Liver (tissue), 9 donors: ENCODE data around the gene CMTM2. TPM values are rescaled to one million over a fixed set of nuclear protein-coding genes. Genes with fewer than 3 reads are reported as not detected.

ENCODE experiments used
- DNase-seq: peaks from one replicate; pipeline ENCODE4 v3.0.0-alpha.2; 2017; ENCODE audit warnings: low spot score
- H3K27ac ChIP-seq, 2 donors: one replicate each; pipeline ENCODE4 v1.7.0; 2013; ENCODE audit warnings: inconsistent platforms in 2 of 2, low read length in 2 of 2, control low read depth in 1 of 2, low read depth in 1 of 2, mild to moderate bottlenecking in 1 of 2
- H3K27me3 ChIP-seq, 4 donors: one replicate each; pipeline versions ENCODE4 v1.6.1 to v1.7.0; 2013; ENCODE audit warnings: low read length in 3 of 4, inconsistent platforms in 1 of 4, mild to moderate bottlenecking in 1 of 4, moderate library complexity in 1 of 4; ENCODE audit not compliant: control insufficient read depth in 4 of 4, insufficient read depth in 4 of 4
- H3K36me3 ChIP-seq, 4 donors: one replicate each; pipeline versions ENCODE4 v1.6.1 to v1.7.0; 2013; ENCODE audit warnings: low read length in 3 of 4, mild to moderate bottlenecking in 3 of 4, low read depth in 1 of 4, moderate library complexity in 1 of 4; ENCODE audit not compliant: control insufficient read depth in 4 of 4, insufficient read depth in 3 of 4
- H3K4me1 ChIP-seq, 4 donors: one replicate each; pipeline versions ENCODE4 v1.6.1 to v1.7.0; 2013; ENCODE audit warnings: low read length in 3 of 4, mild to moderate bottlenecking in 3 of 4, moderate library complexity in 1 of 4; ENCODE audit not compliant: control insufficient read depth in 4 of 4, insufficient read depth in 4 of 4
- H3K4me3 ChIP-seq, 3 donors: one replicate each; pipeline versions ENCODE4 v1.6.1 to v1.7.0; 2013; ENCODE audit warnings: low read length in 3 of 3, control low read depth in 1 of 3, low read depth in 1 of 3, mild to moderate bottlenecking in 1 of 3
- H3K9ac ChIP-seq, 2 donors: one replicate each; pipeline ENCODE4 v1.7.0; 2013; ENCODE audit warnings: low read length in 2 of 2, mild to moderate bottlenecking in 2 of 2, moderate library complexity in 2 of 2, control low read depth in 1 of 2, low read depth in 1 of 2
- H3K9me3 ChIP-seq, 4 donors: one replicate each; pipeline versions ENCODE4 v1.6.1 to v1.7.0; 2013; ENCODE audit warnings: low read length in 3 of 4; ENCODE audit not compliant: control insufficient read depth in 4 of 4
- EGR1 ChIP-seq, 2 donors: IDR thresholded peaks; 2 replicates each; pipeline ENCODE4 v1.6.1; 2016 to 2018; ENCODE audit warnings: antibody characterized with exemption in 2 of 2, low read depth in 2 of 2
- FOXA1 ChIP-seq: IDR thresholded peaks from 2 replicates; pipeline ENCODE4 v1.6.1; 2016; ENCODE audit warnings: antibody characterized with exemption
- GABPA ChIP-seq, 2 donors: IDR thresholded peaks in 1 of 2; conservative IDR thresholded peaks in 1 of 2; 2 replicates each; pipeline ENCODE4 v1.6.1; 2016; ENCODE audit warnings: antibody characterized with exemption in 2 of 2, mild to moderate bottlenecking in 1 of 2, moderate library complexity in 1 of 2
- HNF4A ChIP-seq, 2 donors: conservative IDR thresholded peaks; 2 replicates each; pipeline ENCODE4 v1.6.1; 2016; ENCODE audit warnings: antibody characterized with exemption in 2 of 2, mild to moderate bottlenecking in 2 of 2
- JUND ChIP-seq, 2 donors: IDR thresholded peaks; 2 replicates each; pipeline ENCODE4 v1.6.1; 2016; ENCODE audit warnings: antibody characterized with exemption in 2 of 2
- NR2F2 ChIP-seq: IDR thresholded peaks from 2 replicates; pipeline ENCODE4 v1.6.1; 2016; ENCODE audit warnings: antibody characterized with exemption
- SP1 ChIP-seq: IDR thresholded peaks from 2 replicates; pipeline ENCODE4 v1.6.1; 2018; ENCODE audit warnings: antibody characterized with exemption, mild to moderate bottlenecking
- TAF1 ChIP-seq: conservative IDR thresholded peaks from 2 replicates; pipeline ENCODE4 v1.6.1; 2016; ENCODE audit warnings: antibody characterized with exemption, mild to moderate bottlenecking
- YY1 ChIP-seq: IDR thresholded peaks from 2 replicates; pipeline ENCODE4 v1.6.1; 2016; ENCODE audit warnings: antibody characterized with exemption, mild to moderate bottlenecking
- WGBS: extraction: QIAGEN DNeasy Blood & Tissue Kit; methylation state at CpG from one replicate; pipeline ENCODE4 v1.1.7; 2013; 5-methylcytosine and 5-hydroxymethylcytosine counted together
- polyA plus RNA-seq, 2 donors: library from polyadenylated mRNA; stranded (reverse) in 1 of 2; unstranded in 1 of 2; fragments of 200-250 nt in 1 of 2; fragments of >200 nt in 1 of 2; fragmentation: Nextera tagmentation in 1 of 2; extraction: Ambion mirVana in 1 of 2; gene quantifications; one replicate each; pipeline versions ENCODE4 v1.2.1 to v1.2.3, GENCODE V29; 2013 to 2015
- total RNA-seq, 2 donors: library from RNA; depleted of rRNA; stranded (reverse); fragments of >200 nt; gene quantifications; one replicate each; pipeline ENCODE4 v1.2.3, GENCODE V29; 2014
- TF ChIP-seq, protein P1 (sequence below): IDR thresholded peaks from 2 replicates; pipeline ENCODE4 v1.6.1; 2016; ENCODE audit warnings: antibody characterized with exemption, mild to moderate bottlenecking
- TF ChIP-seq, protein P2 (sequence below): fragments of 150-350 bp; IDR thresholded peaks from 2 replicates; pipeline ENCODE4 v1.5.1; 2017; ENCODE audit warnings: improper control_type of control experiment, low read depth, low read length; ENCODE audit not compliant: missing input control
- donor health status: healthy.
- donor health status: healthy.
- donor health status: healthy.
- donor health status: healthy.
- donor health status: healthy.

Gene CMTM2
- total and polyA plus RNA-seq, 4 donors, result 0.50 to 1.1 (median 0.62) TPM

DNA sequence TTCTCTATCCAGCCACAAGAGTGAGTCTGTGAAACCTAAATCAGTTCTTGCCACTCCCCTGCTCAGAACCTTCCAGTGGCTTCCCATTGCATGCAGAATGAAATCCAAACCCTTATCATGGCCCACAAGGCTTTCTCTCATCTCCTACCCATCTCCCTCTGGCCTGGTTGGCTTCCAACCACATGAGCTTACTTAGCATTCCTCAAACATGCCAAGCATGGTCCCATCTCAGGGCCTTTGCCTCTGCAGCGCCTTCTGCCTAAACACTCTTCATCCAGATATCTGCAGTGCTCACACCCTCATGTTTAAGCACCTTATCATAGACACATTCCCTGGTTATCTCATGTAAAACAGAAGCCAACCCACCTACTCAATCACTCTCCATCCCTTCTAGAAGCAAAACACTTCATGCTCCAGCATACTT, 44.9 kb upstream of the CMTM2 start:
- Histone ChIP-seq H3K27ac (no peak overlapping the region), H3K36me3 (peaks cover 9 to 35% (median 20%) of the 10 kb centered on the region in 4 donors), H3K27me3 (no peaks in the 10 kb centered on the region), H3K4me3 (no peak overlapping the region), H3K9ac (no peak overlapping the region), H3K9me3 (no peaks in the 10 kb centered on the region), H3K4me1 (no peaks in the 10 kb centered on the region)
- 98% methylated on average over 1 of the region's 1 CpG for WGBS
- DNase-seq, result no peak
- no peak for TF ChIP-seq SP1
- TF ChIP-seq NR2F2, result no peak
- TF ChIP-seq JUND (IDR thresholded peaks at IDR 0.05), result no peak
- TF ChIP-seq, protein P1, sequence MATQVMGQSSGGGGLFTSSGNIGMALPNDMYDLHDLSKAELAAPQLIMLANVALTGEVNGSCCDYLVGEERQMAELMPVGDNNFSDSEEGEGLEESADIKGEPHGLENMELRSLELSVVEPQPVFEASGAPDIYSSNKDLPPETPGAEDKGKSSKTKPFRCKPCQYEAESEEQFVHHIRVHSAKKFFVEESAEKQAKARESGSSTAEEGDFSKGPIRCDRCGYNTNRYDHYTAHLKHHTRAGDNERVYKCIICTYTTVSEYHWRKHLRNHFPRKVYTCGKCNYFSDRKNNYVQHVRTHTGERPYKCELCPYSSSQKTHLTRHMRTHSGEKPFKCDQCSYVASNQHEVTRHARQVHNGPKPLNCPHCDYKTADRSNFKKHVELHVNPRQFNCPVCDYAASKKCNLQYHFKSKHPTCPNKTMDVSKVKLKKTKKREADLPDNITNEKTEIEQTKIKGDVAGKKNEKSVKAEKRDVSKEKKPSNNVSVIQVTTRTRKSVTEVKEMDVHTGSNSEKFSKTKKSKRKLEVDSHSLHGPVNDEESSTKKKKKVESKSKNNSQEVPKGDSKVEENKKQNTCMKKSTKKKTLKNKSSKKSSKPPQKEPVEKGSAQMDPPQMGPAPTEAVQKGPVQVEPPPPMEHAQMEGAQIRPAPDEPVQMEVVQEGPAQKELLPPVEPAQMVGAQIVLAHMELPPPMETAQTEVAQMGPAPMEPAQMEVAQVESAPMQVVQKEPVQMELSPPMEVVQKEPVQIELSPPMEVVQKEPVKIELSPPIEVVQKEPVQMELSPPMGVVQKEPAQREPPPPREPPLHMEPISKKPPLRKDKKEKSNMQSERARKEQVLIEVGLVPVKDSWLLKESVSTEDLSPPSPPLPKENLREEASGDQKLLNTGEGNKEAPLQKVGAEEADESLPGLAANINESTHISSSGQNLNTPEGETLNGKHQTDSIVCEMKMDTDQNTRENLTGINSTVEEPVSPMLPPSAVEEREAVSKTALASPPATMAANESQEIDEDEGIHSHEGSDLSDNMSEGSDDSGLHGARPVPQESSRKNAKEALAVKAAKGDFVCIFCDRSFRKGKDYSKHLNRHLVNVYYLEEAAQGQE, result no peak
- TF ChIP-seq, protein P2, sequence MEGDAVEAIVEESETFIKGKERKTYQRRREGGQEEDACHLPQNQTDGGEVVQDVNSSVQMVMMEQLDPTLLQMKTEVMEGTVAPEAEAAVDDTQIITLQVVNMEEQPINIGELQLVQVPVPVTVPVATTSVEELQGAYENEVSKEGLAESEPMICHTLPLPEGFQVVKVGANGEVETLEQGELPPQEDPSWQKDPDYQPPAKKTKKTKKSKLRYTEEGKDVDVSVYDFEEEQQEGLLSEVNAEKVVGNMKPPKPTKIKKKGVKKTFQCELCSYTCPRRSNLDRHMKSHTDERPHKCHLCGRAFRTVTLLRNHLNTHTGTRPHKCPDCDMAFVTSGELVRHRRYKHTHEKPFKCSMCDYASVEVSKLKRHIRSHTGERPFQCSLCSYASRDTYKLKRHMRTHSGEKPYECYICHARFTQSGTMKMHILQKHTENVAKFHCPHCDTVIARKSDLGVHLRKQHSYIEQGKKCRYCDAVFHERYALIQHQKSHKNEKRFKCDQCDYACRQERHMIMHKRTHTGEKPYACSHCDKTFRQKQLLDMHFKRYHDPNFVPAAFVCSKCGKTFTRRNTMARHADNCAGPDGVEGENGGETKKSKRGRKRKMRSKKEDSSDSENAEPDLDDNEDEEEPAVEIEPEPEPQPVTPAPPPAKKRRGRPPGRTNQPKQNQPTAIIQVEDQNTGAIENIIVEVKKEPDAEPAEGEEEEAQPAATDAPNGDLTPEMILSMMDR, result no peak
- no peak for TF ChIP-seq FOXA1
- no peak for TF ChIP-seq GABPA (IDR thresholded peaks at IDR 0.05 in 1 of 2, conservative IDR thresholded peaks at IDR 0.05 in 1 of 2)

DNA sequence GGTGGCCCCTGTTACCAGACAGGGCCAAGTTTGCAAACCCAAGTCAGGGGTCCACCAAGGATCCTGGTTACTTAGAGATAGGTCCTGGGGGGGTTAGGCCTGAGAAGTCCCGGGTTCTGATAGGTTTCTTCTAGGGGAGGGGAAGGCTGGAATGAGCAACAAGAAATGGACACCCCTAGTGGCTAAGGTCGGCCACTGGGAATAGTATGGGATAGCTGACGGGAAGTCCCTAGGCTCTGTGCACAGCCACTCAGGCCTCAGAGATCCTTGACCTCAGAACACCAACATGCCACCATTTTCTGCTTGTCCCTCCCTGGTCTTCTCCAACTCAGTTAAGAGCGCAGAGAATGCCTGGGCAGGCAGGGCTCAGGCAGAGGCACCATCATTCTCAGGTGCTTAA, 42.7 kb upstream of the CMTM2 start:
- WGBS, result 94% methylated on average over 4 of the region's 4 CpGs
- no peak overlapping the region for H3K9ac ChIP-seq
- no peak overlapping the region for H3K4me3 ChIP-seq
- H3K27ac ChIP-seq, result no peak overlapping the region
- H3K27me3 ChIP-seq, result no peaks in the 10 kb centered on the region
- TF ChIP-seq, protein P1, result no peak
- TF ChIP-seq FOXA1, result no peak
- no peak for TF ChIP-seq YY1
- TF ChIP-seq, protein P2, result no peak
- TF ChIP-seq JUND (IDR thresholded peaks at IDR 0.05), result no peak
- no peak for TF ChIP-seq TAF1
- no peak for TF ChIP-seq EGR1 (IDR thresholded peaks at IDR 0.05; ENCODE audit: low read depth in 2 of 2)
- no peak for TF ChIP-seq GABPA (IDR thresholded peaks at IDR 0.05 in 1 of 2, conservative IDR thresholded peaks at IDR 0.05 in 1 of 2)
- TF ChIP-seq HNF4A (conservative IDR thresholded peaks at IDR 0.05), result no peak
- H3K4me1 ChIP-seq, result no peaks in the 10 kb centered on the region
- H3K36me3 ChIP-seq, result peaks cover 4 to 33% (median 13%) of the 10 kb centered on the region in 4 donors
- H3K9me3 ChIP-seq, result no peaks in the 10 kb centered on the region
- no peak for DNase-seq
